Measurements from ENCODE around the gene CNOT10. TPM values are rescaled to one million over a fixed set of nuclear protein-coding genes. Genes with fewer than 3 reads are reported as not detected.
"Not testable (repeated sequence)": the region's sequence is repeated elsewhere in the genome, so short reads cannot be mapped to it uniquely, and the experiment has no call there.

Gene CNOT10
- total RNA-seq, 1 donor from 2014 or later: 62.3 TPM

DNA sequence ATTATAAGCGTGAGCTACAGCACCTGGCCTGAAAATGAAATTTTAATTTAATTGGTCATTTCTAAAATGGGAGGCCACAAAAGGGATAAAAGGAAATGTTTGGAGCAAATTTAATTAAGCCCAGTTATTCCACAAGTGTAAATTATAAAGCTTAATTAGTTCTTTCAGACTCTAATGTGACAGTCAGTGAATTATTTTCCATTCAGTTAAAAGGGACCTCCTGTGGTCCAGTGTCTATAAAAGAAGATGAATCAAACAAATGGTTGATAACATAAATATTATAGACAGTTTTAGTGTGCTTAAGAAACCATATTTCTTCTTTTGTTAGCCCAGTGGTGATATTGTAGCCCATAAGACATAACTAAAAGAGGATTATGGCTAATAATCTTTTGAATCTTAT, 66.4 kb downstream of the CNOT10 start:
- intact Hi-C loops (cut with micrococcal nuclease): no loop called here

DNA sequence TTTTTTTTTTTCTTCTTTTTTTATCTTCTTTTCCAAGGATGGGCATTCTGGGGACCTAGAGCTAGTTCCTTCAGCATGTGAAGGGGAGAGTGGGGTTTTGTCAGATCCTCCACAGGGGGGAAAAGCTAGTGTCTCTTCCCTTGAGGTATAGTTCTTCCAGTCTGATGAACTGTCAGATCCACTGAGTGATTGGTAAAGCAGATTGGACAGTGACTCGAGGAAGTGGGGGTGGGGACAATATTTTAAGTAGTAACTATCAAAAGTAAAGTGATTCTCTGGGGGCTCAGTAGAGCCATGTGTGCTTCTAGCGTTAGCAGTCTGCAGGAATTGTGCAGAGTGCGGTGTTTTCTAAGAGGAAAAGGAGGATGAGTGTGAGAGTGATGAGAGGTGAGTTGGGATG, 70.8 kb downstream of the CNOT10 start:
- intact Hi-C loops (cut with micrococcal nuclease): no loop called here

DNA sequence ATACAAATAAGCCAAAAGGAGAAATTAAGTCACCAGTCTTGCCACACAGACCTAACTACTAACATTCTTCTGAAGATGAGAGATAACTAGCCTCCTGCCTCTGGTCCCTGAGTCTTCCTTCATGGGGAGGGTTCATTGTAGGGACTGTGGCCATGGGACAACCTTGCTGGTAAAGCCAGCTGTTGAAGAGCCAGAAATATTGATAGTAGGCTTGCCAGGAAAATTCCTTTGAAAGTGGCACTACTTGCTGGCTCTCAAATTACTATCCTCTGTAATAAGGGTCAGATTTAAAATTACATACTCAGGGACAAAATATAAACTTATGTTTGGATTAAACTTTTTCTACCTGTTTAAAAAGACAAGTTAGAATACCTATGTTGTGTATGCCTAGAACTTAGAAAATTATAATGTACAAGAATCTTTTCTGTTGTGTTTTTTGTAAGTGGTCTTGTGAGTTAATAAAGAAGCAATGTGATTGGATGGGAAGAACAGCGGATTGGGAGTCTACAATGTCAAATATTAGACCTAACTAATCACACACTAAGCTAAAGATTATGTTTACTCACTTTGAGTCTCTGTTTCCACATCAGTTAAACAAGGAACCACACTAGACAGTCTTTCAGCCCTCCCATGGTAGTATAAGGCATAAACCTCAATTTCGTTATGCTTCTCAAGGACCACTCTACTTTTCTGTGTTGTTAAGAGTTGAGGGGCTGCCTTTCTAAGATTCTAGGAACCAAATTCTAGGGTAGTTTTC, 72.8 kb downstream of the CNOT10 start:
- intact Hi-C loops (cut with micrococcal nuclease): no loop called here

DNA sequence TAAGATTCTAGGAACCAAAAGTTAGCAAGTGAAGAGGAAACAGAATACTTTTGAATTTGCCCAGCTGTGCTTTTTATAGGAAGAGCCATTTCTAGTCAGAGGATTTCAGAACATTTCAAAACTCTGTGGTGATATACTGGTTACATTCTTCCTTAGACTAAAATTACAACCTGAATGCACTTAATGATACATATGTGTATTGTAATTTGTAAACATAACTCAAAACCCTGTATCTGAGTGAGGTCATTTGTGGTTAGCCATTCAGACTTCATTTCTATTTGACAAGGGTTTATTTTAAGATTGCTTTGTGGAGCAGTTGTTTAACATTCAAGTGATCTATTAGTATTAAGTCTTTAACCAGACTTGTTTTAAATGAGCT, 73.4 kb downstream of the CNOT10 start:
- intact Hi-C loops (cut with micrococcal nuclease): no loop called here

DNA sequence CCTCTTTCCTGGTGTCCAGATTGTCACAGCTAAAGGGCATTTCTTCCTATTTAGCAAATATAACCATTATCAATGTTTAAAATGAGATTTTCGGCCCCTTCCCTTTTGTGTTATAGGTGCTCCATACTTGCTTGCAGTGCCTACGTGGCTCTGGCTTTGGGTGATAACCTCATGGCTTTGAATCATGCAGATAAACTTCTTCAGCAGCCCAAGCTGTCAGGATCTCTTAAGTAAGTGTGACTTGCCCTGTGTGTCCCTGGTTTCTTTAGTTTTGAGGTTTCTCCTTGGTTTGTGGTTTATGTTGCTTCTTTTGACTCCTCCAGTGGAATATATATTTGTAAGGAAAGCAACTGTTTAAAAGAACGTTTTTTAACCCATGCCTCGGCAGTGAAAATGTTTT, 74.4 kb downstream of the CNOT10 start:
- intact Hi-C loops (cut with micrococcal nuclease): no loop called here

DNA sequence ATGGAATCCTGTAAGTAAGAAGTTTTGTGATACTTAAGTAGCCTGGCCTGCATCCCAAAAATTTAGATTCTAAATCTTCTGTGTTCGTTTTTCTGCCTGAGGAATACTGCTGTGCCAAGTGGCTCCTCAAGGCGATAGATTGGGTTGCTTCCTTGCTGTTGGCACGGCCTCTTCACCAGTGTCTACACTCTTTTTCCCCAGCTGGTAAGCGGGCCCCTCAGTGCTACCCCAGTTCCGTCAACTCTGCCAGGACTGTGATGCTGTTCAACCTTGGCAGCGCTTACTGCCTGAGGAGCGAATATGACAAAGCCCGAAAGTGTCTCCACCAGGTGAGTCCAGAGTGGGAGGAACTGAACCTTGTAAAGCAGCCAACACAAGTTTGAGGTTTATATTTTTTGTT, 79.5 kb downstream of the CNOT10 start:
- intact Hi-C loops (cut with micrococcal nuclease): no loop called here

DNA sequence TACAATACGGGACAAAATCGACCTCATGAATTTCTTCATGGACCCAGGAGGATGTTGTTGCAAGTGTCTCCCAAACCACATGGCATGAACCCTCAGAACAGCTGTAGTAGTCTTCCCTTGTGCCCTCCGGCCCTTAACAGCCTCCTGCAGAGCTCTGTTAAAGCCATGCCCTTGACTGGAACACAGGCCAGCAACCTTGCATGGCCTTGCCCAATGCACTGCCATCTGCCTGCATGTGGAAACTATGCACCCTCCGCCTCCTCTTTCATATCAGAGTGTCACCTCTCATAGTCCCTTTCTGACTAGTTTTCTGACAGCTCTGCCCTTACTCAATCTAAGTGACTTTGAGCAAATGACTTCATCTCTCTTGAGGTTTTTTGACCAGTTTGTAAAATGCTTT, 93.4 kb downstream of the CNOT10 start:
- intact Hi-C loops (cut with micrococcal nuclease): no loop called here

DNA sequence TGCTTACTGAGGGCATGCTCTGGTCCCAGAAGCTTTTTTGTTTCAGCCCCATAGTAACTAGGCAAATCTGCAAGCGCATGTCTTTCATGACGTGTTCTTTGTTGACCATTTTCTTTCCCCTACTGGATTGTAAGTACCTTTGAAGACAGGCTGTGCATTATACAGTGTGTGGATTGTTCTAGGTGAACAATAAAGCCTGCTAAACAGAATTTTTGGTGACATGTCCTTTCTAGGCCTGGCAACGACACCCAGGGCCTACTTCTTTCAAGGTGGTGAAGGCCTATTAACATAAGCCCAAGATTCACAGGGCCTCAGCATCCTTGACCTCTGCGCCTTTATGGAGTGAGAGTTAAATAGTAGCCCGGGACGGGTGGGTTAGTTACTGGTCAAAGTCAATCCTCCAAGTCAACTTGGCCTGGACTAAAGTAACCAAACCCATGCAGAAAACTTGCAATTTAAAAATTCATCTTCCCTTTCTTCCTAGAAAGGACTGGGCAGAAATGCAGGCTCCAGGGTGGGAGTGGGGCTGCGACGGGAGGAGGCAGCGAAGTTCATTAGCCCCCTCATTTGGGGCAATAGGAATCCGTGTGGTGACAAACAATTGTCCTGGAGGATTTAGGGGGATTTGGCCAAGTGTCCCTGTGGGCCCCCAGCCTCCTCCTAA, 95.2 kb downstream of the CNOT10 start:
- intact Hi-C loops (cut with micrococcal nuclease): loop anchor here (5.0 kb wide), 1 partner anchor 152 kb away; no protein-coding TSS in a partner anchor

DNA sequence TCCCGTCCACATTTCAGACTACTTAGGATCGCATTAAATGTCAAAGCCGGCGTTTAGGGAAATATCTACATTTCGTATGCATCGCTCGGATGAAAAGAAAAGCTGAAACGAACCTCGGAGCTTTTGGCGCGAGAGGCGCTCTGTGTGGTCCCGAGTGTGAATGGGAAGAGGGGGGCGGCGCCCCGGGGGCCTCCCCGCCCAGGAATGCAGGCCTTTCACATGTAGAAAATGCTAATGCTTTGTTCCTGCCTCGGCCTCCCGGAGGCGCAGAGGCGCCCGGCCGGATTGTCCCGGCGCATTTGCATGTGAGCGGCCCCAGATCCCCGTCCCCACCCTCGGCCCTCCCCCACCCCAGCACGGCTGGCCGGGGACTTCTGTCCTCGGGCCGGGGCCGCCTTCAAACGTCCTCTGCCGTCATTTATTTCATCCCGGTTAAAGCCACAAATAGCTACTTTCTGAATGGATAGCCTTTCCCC, 95.8 kb downstream of the CNOT10 start:
- intact Hi-C loops (cut with micrococcal nuclease): loop anchor here (1.0 to 5.0 kb wide), 3 partner anchors 47 to 270 kb away; no protein-coding TSS in a partner anchor

DNA sequence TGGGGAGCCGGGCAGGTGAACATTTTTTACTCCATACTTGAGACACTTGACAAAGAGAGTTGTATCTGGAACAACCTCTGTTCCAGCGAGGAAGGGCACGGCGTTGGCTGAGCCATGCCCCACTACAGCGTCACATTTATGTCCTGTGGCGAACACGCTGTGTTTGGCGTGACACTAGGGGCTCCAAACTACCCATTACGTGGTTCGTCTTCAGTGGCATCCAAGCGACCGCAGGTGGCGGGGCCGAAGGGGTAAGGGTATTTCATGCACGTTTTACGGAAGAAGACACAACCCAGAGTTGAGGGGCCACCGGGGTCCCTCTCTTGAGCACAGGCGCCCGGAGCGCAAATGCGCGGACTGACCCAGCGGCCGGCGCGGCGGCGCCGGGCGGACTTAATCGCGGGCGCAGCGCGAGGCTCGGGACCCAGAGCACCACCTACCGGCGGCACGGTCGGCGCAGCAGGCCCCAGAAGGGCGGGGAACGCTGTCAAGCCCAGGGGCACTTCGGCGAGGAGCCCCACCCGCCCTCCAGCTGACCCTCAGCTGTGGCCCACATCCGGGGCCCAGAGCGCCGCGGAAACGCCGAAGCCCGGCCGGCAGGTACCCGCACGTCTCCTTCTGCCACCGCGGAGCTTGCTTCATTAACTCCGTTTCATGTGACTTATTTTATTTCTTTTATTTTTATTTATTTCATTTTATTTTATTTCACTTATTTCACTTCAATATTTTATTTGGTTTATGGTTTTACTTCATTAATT, 96.4 kb downstream of the CNOT10 start:
- intact Hi-C loops (cut with micrococcal nuclease): loop anchor here (1.0 to 5.0 kb wide), 3 partner anchors 48 to 271 kb away; no protein-coding TSS in a partner anchor

DNA sequence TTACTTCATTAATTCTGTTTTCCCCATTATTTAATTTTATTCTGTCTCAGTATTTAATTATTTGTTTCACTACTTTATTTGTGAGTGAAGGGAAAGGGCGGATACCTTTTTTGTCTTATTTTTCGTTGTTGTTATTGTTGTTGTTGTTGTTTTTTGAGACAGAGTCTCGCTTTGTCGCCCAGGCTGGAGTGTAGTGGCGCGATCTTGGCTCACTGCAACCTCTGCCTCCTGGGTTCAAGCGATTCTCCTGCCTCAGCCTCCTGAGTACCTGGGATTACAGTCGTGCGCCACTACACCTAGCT, 96.9 kb downstream of the CNOT10 start:
- intact Hi-C loops (cut with micrococcal nuclease): loop anchor here (1.0 to 5.0 kb wide), 3 partner anchors 49 to 272 kb away; no protein-coding TSS in a partner anchor

DNA sequence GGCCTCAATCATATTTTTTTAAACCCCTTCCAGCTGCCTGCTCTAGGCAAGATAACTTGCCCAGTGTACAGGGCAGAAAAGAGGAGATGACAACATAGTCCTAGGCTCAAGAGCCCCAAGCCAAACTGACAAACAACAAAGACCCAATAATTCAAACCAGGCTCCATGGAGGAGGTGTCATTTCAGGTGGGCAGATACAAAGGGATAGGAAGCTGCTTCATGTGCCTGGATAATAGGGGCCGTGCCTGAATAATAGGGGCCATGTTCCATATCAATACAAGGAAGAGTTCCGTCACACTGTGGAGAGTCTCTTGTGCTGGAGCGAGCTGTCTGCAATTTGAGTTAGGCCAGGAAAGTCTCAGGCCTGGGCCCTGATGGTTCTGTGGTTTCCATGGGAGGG, 97.4 kb downstream of the CNOT10 start:
- intact Hi-C loops (cut with micrococcal nuclease): loop anchor here (5.0 kb wide), 1 partner anchor 150 kb away; no protein-coding TSS in a partner anchor

DNA sequence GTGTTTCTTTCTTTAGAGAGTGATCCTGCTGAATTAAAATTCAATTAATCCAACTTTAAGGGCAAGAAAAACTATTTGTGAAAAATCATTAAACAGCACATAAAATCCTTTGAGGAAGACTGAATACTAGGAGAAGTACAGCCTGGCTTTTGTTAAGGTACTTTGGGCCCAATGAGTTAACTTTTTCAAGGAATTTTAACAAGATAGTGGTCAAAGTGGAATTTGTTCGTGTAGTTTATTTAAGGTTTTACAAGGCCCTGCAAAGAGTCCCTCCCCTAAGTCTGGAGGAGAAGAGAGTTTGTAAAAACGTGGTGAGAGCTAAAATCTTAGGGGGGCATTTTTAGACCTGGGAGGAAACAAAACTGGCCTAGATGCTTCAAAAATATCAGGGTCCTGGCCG, 106.8 kb downstream of the CNOT10 start:
- intact Hi-C loops (cut with micrococcal nuclease): loop anchor here (2.0 kb wide), 1 partner anchor 71 kb away; no protein-coding TSS in a partner anchor

DNA sequence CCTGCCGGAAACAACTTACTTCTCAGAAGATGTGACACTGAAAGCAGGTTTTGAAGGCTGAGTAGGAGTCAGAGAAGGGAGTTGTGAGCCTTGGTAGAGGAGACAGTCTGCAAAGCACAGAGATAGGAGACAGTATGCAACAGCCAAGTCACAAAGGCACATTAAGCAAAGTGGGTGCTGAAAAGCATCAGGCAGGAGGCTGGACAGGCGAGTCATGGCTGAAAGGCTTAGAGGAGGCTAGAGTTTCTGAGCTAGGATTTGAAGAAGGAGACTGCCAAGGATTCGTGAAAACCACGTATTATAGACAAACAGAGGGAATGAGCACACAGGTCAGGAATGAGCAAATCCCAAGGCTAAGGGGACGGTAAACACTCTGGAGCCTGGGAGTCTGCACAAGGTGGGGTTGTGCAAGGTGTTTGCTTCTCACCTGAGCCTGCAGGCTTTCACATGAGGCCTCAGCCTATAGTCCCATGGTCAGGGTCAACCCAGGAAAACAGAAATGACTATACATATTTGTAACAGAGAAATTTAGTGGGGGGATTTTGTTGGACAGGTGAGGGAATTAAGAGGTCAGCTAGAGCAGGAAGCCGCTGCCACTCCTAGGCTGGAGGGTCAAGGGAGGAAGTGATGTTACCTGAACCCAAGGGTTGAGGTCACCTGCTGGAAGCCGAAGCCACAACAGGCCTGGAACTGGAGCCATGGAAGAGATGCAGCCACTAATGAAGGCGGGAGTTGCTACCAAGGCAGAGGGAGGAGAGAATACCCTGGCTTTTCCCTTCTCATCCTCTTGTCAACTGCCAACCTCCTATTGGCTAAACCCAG, 109.7 kb downstream of the CNOT10 start:
- intact Hi-C loops (cut with micrococcal nuclease): no loop called here

DNA sequence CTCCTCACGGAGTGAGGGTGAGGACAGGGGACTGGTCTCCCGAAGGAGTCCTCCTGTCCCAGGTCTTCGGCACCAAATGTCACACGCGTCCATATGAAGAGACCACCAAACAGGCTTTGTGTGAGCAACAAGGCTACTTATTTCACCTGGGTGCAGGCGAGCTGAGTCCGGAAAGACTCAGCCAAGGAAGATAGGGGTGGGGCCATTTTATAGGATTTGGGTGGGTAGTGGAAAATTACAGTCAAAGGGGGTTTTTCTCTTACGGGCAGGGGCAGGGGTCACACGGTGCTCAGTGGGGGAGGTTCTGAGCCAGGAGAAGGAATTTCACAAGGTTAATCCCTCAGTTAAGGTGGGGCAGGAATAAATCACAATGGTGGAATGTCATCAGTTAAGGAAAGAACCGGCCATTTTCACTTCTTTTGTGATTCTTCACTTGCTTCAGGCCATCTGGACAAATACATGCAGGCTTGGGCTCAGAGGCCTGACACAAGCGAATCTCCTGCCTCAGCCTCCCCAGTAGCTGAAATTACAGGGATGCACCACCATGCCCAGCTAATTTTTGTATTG, 111.5 kb downstream of the CNOT10 start:
- intact Hi-C loops (cut with micrococcal nuclease): not testable (repeated sequence)

DNA sequence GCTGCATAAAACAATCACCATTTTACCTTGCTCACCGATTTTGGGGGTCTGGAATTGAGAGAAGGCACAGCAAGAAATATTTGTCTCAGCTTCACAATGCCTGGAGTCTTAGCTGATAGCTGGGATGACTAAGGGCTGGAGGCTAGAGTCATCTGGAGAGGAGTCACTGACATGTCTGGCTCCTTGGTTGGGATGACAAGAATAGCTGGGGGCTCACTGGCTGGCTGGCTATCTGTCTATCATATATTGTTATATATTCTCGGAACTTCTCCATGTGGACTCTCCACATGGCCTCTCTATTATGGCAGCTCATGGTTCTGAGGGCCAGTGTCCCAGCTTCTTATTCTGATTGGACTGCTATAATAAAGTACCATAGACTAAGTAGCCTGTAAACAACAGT, 112.8 kb downstream of the CNOT10 start:
- intact Hi-C loops (cut with micrococcal nuclease): no loop called here

DNA sequence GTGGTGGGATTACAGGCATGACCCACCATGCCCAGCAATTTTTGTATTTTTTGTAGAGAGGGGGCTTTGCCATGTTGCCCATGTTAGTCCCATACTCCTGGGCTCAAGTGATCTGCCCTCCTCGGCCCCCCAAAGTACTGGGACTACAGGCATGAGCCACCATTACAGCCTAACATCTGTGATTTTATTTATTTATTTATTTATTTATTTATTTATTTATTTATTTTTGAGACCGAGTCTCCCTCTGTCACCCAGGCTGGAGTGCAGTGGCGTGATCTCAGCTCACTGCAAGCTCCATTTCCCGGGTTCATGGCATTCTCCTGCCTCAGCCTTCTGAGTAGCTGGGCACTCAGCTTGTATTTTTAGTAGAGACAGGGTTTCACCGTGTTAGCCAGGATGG, 116.5 kb downstream of the CNOT10 start:
- intact Hi-C loops (cut with micrococcal nuclease): not testable (repeated sequence)

DNA sequence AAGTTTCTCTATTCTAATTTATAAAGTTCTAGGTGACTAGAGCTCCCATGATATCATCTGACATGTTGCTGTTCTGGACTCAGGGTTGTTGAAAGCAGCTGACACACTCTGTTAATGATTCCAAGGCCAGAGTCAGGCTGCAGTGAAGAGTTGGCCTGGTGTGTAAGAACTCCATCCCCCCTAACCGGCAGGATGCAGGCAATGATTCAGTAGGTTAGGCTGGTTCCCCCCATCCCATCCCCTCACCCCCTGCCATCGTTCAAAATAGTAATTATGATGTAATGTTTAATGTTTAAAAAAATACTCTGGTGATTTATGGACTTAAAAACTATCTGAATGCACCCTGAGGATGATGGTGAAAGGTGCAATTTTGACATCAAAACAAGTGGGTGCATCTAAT, 128.2 kb downstream of the CNOT10 start:
- intact Hi-C loops (cut with micrococcal nuclease): no loop called here

DNA sequence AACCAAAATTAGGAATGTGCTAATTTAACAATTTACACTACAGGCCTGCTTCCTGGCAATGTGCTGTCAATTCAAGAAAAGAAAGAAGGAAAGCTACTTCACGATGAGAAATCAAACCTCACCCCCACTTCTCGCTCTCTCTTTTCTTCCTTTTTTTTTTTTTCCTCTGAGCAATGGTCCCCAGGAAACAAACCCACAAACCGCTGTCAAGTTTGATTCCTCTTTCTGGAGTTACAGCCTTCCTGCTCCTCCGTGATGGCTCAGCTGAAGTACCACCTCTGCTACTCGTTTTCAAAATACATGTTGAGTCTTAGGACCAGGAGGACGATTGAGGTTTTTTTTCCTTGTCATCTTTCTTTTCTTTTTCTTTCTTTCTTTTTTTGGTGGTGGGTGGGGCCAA, 129.4 kb downstream of the CNOT10 start:
- intact Hi-C loops (cut with micrococcal nuclease): no loop called here

DNA sequence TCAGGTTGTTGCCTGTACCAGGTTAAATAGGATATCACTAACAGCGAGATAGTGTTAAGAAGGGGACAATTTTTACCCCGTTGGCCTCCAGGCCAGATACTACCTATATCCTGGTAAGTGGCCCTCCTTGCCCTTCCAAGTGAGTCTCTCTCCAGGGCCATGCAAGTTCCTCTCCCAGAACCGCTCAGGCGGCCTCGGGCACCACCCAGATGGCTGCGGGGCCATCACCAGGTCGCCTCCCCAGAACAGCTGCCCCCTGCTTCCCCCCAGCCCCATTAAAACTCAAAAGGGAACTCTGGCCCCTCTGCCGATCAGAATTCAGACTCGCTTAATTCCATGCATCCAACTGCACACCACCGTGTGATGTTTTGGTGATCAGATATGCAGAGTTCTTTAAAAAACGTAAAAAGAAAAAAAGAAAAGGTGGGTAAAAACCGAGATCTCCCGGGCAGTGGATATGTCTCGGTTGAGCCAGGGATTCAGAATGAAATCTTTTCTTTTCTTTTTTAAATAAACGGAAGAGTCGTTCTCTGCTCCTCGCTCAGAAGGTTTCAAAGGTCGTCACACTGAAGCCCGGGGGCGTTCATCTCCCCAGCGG, 131.0 kb downstream of the CNOT10 start:
- intact Hi-C loops (cut with micrococcal nuclease): loop anchor here (5.0 kb wide), 1 partner anchor 396 kb away; no protein-coding TSS in a partner anchor

Data from T-helper 2 cell treated with Interferon-gamma antibody and Interleukin-4, amounts not matched to agents 100 ng/mL and 5 ng/mL, for 36 hours (primary cell).